Upper lobe of left lung (tissue), 4 donors: ENCODE measurements around the gene HK2.

Source experiments
- POLR2AphosphoS5 ChIP-seq, 2 donors: sonication (generic); formaldehyde crosslinking; IDR thresholded peaks; one replicate each; pipeline ENCODE4 v1.5.1; 2017; ENCODE audit warnings: antibody characterized with exemption in 2 of 2
- TF ChIP-seq, protein P1 (sequence below), 6 experiments: fragments of 450-650 bp in 4 of 6; fragments of 200-600 bp in 2 of 6; sonication (generic) in 2 of 6; IDR thresholded peaks; one replicate each; pipeline ENCODE4 v1.5.1; 2016 to 2019; ENCODE audit warnings: antibody characterized with exemption in 6 of 6

DNA sequence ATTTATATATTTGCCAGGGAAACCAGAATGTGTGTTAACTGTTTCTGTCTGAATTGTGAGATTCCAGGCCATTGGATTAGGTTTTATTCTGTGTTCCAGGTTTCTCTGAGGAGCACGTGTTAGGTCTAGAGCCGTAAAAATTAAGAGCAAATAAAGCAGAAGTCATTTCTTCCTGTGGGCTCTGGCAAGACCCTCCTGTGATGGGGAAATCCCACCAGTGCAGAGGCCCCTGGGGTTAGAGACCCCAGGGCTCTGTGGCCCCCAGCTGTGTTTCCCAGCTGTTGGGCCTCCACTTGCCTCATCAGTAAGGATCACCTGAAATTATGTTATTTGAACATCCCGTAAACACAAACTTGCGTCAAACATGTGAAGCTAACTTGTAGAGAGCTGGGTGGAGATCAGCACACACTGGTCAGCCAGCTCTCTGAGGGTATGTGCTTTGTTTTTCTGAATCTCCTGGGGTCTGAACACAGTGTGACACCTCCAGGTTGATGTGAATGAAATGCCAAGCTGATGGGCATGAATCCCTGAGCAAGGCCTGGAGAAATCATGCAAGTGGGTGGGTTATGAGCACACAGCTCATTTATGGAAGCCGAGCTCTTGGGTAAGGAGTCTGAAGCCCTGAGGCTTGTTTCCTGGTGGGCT is 50.3 kb downstream of the HK2 start:
- TF ChIP-seq POLR2AphosphoS5 (IDR thresholded peaks at IDR 0.05) = no peak
- TF ChIP-seq, protein P1, sequence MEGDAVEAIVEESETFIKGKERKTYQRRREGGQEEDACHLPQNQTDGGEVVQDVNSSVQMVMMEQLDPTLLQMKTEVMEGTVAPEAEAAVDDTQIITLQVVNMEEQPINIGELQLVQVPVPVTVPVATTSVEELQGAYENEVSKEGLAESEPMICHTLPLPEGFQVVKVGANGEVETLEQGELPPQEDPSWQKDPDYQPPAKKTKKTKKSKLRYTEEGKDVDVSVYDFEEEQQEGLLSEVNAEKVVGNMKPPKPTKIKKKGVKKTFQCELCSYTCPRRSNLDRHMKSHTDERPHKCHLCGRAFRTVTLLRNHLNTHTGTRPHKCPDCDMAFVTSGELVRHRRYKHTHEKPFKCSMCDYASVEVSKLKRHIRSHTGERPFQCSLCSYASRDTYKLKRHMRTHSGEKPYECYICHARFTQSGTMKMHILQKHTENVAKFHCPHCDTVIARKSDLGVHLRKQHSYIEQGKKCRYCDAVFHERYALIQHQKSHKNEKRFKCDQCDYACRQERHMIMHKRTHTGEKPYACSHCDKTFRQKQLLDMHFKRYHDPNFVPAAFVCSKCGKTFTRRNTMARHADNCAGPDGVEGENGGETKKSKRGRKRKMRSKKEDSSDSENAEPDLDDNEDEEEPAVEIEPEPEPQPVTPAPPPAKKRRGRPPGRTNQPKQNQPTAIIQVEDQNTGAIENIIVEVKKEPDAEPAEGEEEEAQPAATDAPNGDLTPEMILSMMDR (IDR thresholded peaks at IDR 0.05) = no peak
